Temporal lobe (tissue), 2 donors: ENCODE results near the gene TAF11L4. TPM values are rescaled to one million over a fixed set of nuclear protein-coding genes. Genes with fewer than 3 reads are reported as not detected.

Experiments used
- small RNA-seq: library from RNA; depleted of rRNA; stranded (forward); fragments of <200 nt; gene quantifications from one replicate; pipeline ENCODE3, GENCODE V24; 2014; ENCODE audit warnings: low replicate concordance
- total RNA-seq: library from RNA; depleted of rRNA; stranded (reverse); fragments of >200 nt; gene quantifications from one replicate; pipeline ENCODE4 v1.2.3, GENCODE V29; 2014

TAF11L4 gene
- total RNA-seq, 1 donor from 2014 or later: not detected

Small RNA genes within 50 kb of the gene (small RNA-seq; reads per million reads assigned to genes)
- gene AC106774.3: not detected

Other genes with a start within 250 kb of the TAF11L4 start
- not detected for gene TAF11L2, start 23.6 kb upstream of the TAF11L4 start, total RNA-seq
- not detected for gene TAF11L3, start 3.4 kb upstream of the TAF11L4 start, total RNA-seq
- gene TAF11L5, start 3.4 kb downstream of the TAF11L4 start, total RNA-seq: not detected
- gene TAF11L6, start 6.9 kb downstream of the TAF11L4 start, total RNA-seq: not detected
- not detected for gene TAF11L7, start 64.0 kb downstream of the TAF11L4 start, total RNA-seq
- not detected for gene TAF11L8, start 69.2 kb downstream of the TAF11L4 start, total RNA-seq
- gene TAF11L9, start 72.6 kb downstream of the TAF11L4 start, total RNA-seq: not detected
- gene TAF11L10, start 76.0 kb downstream of the TAF11L4 start, total RNA-seq: not detected
- gene TAF11L11, start 82.4 kb downstream of the TAF11L4 start, total RNA-seq: not detected
- not detected for gene TAF11L12, start 88.6 kb downstream of the TAF11L4 start, total RNA-seq
- gene TAF11L13, start 110.3 kb downstream of the TAF11L4 start, total RNA-seq: not detected
- gene TAF11L14, start 112.7 kb downstream of the TAF11L4 start, total RNA-seq: not detected